ENCODE data around the gene HAAO.

DNA sequence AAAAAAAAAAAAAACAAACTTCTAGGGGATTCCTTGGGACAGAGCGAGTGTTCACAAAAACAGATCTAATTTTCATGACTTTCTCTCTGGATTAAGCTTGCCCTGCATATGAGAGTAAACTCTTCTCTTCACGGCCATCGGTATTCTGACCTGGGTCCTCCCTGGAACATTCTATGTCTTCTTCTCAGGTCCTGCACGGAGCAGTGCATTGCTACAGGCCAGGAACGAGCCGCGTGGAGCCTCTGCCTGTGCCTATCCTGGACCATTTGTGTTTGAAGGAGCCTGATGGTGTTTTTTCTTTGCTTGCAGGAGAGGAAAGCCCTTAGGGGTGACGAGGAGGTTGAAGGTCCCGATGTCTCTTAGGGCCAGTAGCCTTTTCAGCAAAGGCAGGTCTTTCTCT lies 26.7 kb downstream of the HAAO start:
- TF ChIP-seq, protein P1, sequence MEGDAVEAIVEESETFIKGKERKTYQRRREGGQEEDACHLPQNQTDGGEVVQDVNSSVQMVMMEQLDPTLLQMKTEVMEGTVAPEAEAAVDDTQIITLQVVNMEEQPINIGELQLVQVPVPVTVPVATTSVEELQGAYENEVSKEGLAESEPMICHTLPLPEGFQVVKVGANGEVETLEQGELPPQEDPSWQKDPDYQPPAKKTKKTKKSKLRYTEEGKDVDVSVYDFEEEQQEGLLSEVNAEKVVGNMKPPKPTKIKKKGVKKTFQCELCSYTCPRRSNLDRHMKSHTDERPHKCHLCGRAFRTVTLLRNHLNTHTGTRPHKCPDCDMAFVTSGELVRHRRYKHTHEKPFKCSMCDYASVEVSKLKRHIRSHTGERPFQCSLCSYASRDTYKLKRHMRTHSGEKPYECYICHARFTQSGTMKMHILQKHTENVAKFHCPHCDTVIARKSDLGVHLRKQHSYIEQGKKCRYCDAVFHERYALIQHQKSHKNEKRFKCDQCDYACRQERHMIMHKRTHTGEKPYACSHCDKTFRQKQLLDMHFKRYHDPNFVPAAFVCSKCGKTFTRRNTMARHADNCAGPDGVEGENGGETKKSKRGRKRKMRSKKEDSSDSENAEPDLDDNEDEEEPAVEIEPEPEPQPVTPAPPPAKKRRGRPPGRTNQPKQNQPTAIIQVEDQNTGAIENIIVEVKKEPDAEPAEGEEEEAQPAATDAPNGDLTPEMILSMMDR (IDR thresholded peaks at IDR 0.05), result no peak
- TF ChIP-seq EZH2 (IDR thresholded peaks at IDR 0.05; ENCODE audit: borderline replicate concordance, insufficient read depth, low read depth, low read length, poor library complexity, severe bottlenecking), result no peak

Measured in B cell (primary cell).